ENCODE measurements around the gene PYROXD2. TPM values are rescaled to one million over a fixed set of nuclear protein-coding genes. Genes with fewer than 3 reads are reported as not detected.

Gene PYROXD2
- total RNA-seq, 1 experiment from 2014 or later: 4.0 TPM

DNA sequence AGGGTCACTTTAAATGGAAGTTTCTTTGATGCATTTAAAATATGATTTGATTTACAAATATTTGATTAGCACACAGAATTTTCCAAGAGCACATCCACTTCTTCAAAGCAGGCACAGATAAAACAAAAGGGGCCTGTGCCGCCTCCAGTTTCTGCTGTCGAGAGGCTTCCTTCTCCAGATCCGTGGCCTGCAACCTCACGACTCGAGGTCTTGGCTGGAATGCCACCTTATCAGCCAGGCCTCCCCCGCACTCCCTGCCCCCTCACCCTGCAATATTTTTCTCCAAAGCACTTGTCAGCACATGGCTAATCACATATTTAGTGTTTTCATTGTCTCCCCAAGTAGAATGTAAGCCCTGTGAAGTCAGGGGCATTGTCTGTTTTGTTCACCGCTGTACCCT, 12.5 kb downstream of the PYROXD2 start:
- intact Hi-C loops (cut with micrococcal nuclease): no loop called here
- no peak overlapping the region for H3K27ac Mint-ChIP-seq (ENCODE audit: low read depth, unreplicated experiment)
- POLR2A ChIA-PET: no interaction called here
- CTCF ChIA-PET: no interaction called here
- H3K27me3 Mint-ChIP-seq (ENCODE audit: insufficient read depth, unreplicated experiment): no peaks in the 10 kb centered on the region
- H3K4me3 Mint-ChIP-seq (ENCODE audit: unreplicated experiment): no peak overlapping the region
- no TSS peak for BruUV-seq (replicated peaks)
- DNase-seq (ENCODE audit: unreplicated experiment): no peak
- no peak for TF ChIP-seq CTCF (IDR thresholded peaks at IDR 0.05; ENCODE audit: unreplicated experiment)
- peaks cover 17% of the 10 kb centered on the region for H3K4me1 Mint-ChIP-seq (ENCODE audit: insufficient read depth, unreplicated experiment)
- H3K36me3 Mint-ChIP-seq (ENCODE audit: insufficient read depth, unreplicated experiment): no peaks in the 10 kb centered on the region
- no peaks in the 10 kb centered on the region for H3K9me3 Mint-ChIP-seq (ENCODE audit: unreplicated experiment)

DNA sequence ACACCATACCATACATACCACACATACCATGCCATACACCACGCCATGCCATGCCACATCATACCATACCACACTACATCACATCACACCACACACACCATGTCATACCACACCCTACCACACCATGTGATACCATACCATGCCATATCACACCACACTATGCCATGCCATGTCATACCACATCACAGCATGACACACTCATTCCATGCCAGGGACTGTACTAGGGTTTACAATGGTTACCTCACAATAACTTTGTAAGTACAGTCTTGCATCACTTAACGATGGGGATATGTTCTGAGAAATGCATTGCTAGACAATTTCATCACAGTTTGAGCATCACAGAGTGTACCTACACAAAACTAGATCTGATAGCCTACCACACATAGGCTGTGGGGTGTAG, 14.5 kb downstream of the PYROXD2 start:
- BruUV-seq (replicated peaks): no TSS peak

GRCh38 chr10:98399784-98400183, 15.2 kb downstream of the PYROXD2 start:
- ChIA-PET POLR2A (no interaction called here), CTCF (interaction anchor here (0.6 kb wide), 1 partner anchor 400 kb away, joined by 3 read pairs; no protein-coding TSS in a partner anchor)
- no peaks in the 10 kb centered on the region for H3K27me3 Mint-ChIP-seq (ENCODE audit: insufficient read depth, unreplicated experiment)
- TF ChIP-seq CTCF (IDR thresholded peaks at IDR 0.05; ENCODE audit: unreplicated experiment): no peak
- H3K36me3 Mint-ChIP-seq (ENCODE audit: insufficient read depth, unreplicated experiment): no peaks in the 10 kb centered on the region
- BruUV-seq (replicated peaks): no TSS peak
- no peak overlapping the region for H3K27ac Mint-ChIP-seq (ENCODE audit: low read depth, unreplicated experiment)
- no peaks in the 10 kb centered on the region for H3K9me3 Mint-ChIP-seq (ENCODE audit: unreplicated experiment)
- H3K4me1 Mint-ChIP-seq (ENCODE audit: insufficient read depth, unreplicated experiment): peaks cover 17% of the 10 kb centered on the region
- DNase-seq (ENCODE audit: unreplicated experiment): no peak
- intact Hi-C loops (cut with micrococcal nuclease): no loop called here
- no peak overlapping the region for H3K4me3 Mint-ChIP-seq (ENCODE audit: unreplicated experiment)

More for the DNA sequence above, 14.5 kb downstream of the PYROXD2 start:
- ChIA-PET POLR2A (no interaction called here), CTCF (no interaction called here)
- Mint-ChIP-seq H3K27ac (ENCODE audit: low read depth, unreplicated experiment) (no peak overlapping the region), H3K27me3 (ENCODE audit: insufficient read depth, unreplicated experiment) (no peaks in the 10 kb centered on the region), H3K36me3 (ENCODE audit: insufficient read depth, unreplicated experiment) (no peaks in the 10 kb centered on the region), H3K4me1 (ENCODE audit: insufficient read depth, unreplicated experiment) (peaks cover 17% of the 10 kb centered on the region), H3K4me3 (ENCODE audit: unreplicated experiment) (no peak overlapping the region), H3K9me3 (ENCODE audit: unreplicated experiment) (no peaks in the 10 kb centered on the region)
- no peak for TF ChIP-seq CTCF (IDR thresholded peaks at IDR 0.05; ENCODE audit: unreplicated experiment)
- intact Hi-C loops (cut with micrococcal nuclease): no loop called here
- DNase-seq (ENCODE audit: unreplicated experiment): peak; percentile 21

- Mint-ChIP-seq H3K27me3 (ENCODE audit: insufficient read depth, unreplicated experiment) (peaks cover 19% of the 10 kb centered on the region), H3K36me3 (ENCODE audit: insufficient read depth, unreplicated experiment) (no peaks in the 10 kb centered on the region), H3K9me3 (ENCODE audit: unreplicated experiment) (no peaks in the 10 kb centered on the region), H3K4me3 (ENCODE audit: unreplicated experiment) (no peak overlapping the region), H3K27ac (ENCODE audit: low read depth, unreplicated experiment) (no peak overlapping the region), H3K4me1 (ENCODE audit: insufficient read depth, unreplicated experiment) (no peaks in the 10 kb centered on the region)
- no peak for TF ChIP-seq CTCF (IDR thresholded peaks at IDR 0.05; ENCODE audit: unreplicated experiment)
- intact Hi-C loops (cut with micrococcal nuclease): no loop called here
- ChIA-PET CTCF (interaction anchor here (0.7 to 0.9 kb wide), 2 partner anchors 64 to 653 kb away, joined by 3 to 4 read pairs; no protein-coding TSS in a partner anchor), POLR2A (no interaction called here)
- BruUV-seq (replicated peaks): no TSS peak
- DNase-seq (ENCODE audit: unreplicated experiment): no peak
Measured at GRCh38 chr10:98397089-98397600, 17.8 kb downstream of the PYROXD2 start.

Data from MCF 10A (cell line).